Gastroesophageal sphincter (tissue), 4 donors: Measurements from ENCODE around the gene EPHA2. TPM values are rescaled to one million over a fixed set of nuclear protein-coding genes. Genes with fewer than 3 reads are reported as not detected.

ENCODE experiments used
- ATAC-seq: fragments of 150-250 bp; one replicate; pipeline ENCODE4 v1.9.1; 2016; ENCODE audit warnings: mild to moderate bottlenecking, moderate library complexity
- H3K27ac ChIP-seq, 4 donors: fragments of 200-600 bp; sonication (generic) in 3 of 4; 1 replicate in 3 of 4; 2 replicates in 1 of 4; pipeline ENCODE4 v1.5.1; 2016 to 2019
- H3K27me3 ChIP-seq: fragments of 200-600 bp; sonication (generic); one replicate; pipeline ENCODE4 v1.5.1; 2019
- H3K36me3 ChIP-seq, 2 donors: fragments of 200-600 bp; sonication (generic); one replicate each; pipeline ENCODE4 v1.5.1; 2019; ENCODE audit warnings: control low read depth in 1 of 2
- H3K4me1 ChIP-seq, 3 donors: fragments of 200-600 bp; sonication (generic); 1 replicate in 2 of 3; 2 replicates in 1 of 3; pipeline ENCODE4 v1.5.1; 2016 to 2019; ENCODE audit warnings: control low read depth in 2 of 3
- H3K4me3 ChIP-seq, 2 donors: fragments of 200-600 bp; sonication (generic); one replicate each; pipeline ENCODE4 v1.5.1; 2019; ENCODE audit warnings: mild to moderate bottlenecking in 1 of 2, moderate library complexity in 1 of 2
- H3K9me3 ChIP-seq, 3 donors: fragments of 200-600 bp; sonication (generic); one replicate each; pipeline ENCODE4 v1.5.1; 2017 to 2019; ENCODE audit warnings: control low read depth in 2 of 3
- EP300 ChIP-seq: sonication (generic); formaldehyde crosslinking; IDR thresholded peaks from one replicate; pipeline ENCODE4 v1.6.1; 2017; ENCODE audit warnings: antibody characterized with exemption, mild to moderate bottlenecking
- POLR2A ChIP-seq, 2 donors: fragments of 450-650 bp; IDR thresholded peaks; one replicate each; pipeline ENCODE4 v1.6.1; 2017; ENCODE audit warnings: antibody characterized with exemption in 2 of 2, mild to moderate bottlenecking in 2 of 2, moderate library complexity in 1 of 2
- POLR2AphosphoS5 ChIP-seq: sonication (generic); formaldehyde crosslinking; IDR thresholded peaks from one replicate; pipeline ENCODE4 v1.6.1; 2017; ENCODE audit warnings: antibody characterized with exemption
- WGBS, 2 donors: methylation state at CpG; one replicate each; pipeline ENCODE4 v1.1.5; 2018; ENCODE audit warnings: low coverage in 1 of 2; 5-methylcytosine and 5-hydroxymethylcytosine counted together
- total RNA-seq, 4 donors: library from RNA; depleted of rRNA; stranded (reverse); fragments of >200 nt; gene quantifications; one replicate each; pipeline ENCODE4 v1.1.0, GENCODE V29; 2016
- TF ChIP-seq, protein P1 (sequence below), 4 experiments: fragments of 200-600 bp in 2 of 4; fragments of 450-650 bp in 2 of 4; sonication (generic) in 1 of 4; IDR thresholded peaks; one replicate each; pipeline ENCODE4 v1.5.1; 2017 to 2019; ENCODE audit warnings: antibody characterized with exemption in 4 of 4, mild to moderate bottlenecking in 2 of 4, moderate library complexity in 2 of 4

The EPHA2 gene
- total RNA-seq, 4 donors from 2014 or later: 8.9 to 16.1 (median 12.4) TPM

DNA sequence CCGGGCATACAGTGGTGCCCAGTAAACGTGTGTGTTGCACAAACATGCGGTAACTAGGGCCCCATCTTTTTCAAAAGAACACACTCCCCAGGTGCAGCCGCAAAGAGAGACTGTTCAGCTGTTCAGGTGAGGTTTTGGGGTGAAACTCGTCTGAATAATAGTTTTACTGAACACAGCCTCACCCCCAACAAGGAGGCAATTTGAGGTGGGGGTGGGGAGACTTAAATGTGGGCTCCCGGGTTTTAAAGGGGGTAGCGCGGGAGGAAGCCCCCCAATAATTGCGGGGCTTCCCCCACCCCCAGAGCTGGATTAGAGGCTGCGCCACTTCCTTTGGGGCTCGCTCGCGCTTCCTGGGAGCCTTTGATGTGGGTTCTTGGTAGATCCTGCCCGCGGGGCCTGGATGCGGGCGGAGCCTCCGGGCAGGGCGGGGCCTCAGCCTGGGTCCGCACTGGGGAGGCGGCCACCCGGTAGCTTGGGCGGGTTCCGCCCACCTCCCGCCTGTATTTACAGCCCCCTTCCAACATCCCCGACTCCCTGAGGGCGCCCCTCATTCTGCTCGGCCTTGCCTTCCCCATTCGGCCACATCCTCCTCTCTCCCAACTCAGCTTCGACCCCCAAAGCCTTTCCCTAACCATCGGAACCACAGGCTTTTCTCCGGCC lies 6.4 kb upstream of the EPHA2 start:
- ATAC-seq: no peak

DNA sequence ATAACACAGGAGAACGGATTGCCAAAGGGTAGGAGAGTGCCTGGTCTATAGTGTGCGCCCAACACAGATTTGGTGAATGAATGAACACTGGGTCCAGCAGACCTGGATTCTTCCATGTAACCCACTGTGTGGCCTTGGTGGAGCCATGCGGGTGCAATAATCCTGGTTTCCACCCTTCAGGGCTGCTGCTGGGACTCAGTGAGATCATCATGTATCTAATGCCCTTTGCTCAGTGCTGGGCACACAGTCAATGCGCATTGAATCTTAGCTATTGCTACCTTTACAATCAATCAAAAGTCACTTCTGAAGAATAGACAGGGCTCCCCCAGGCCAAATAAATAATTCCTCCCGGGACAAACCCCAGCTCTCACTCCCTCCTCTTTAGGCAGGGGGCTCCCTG lies 5.8 kb upstream of the EPHA2 start:
- no peak for ATAC-seq
- H3K36me3 ChIP-seq: no peaks in the 10 kb centered on the region
- H3K4me1 ChIP-seq: peaks cover 0 to 19% (median 6%) of the 10 kb centered on the region in 3 donors
- H3K9me3 ChIP-seq: no peaks in the 10 kb centered on the region
- H3K27me3 ChIP-seq: no peaks in the 10 kb centered on the region
- H3K4me3 ChIP-seq: no peak overlapping the region
- 90 to 93% methylated on average over 2 to 4 of the region's 5 CpGs for WGBS, 2 donors
- TF ChIP-seq, protein P1, sequence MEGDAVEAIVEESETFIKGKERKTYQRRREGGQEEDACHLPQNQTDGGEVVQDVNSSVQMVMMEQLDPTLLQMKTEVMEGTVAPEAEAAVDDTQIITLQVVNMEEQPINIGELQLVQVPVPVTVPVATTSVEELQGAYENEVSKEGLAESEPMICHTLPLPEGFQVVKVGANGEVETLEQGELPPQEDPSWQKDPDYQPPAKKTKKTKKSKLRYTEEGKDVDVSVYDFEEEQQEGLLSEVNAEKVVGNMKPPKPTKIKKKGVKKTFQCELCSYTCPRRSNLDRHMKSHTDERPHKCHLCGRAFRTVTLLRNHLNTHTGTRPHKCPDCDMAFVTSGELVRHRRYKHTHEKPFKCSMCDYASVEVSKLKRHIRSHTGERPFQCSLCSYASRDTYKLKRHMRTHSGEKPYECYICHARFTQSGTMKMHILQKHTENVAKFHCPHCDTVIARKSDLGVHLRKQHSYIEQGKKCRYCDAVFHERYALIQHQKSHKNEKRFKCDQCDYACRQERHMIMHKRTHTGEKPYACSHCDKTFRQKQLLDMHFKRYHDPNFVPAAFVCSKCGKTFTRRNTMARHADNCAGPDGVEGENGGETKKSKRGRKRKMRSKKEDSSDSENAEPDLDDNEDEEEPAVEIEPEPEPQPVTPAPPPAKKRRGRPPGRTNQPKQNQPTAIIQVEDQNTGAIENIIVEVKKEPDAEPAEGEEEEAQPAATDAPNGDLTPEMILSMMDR (IDR thresholded peaks at IDR 0.05): no peak
- TF ChIP-seq POLR2A (IDR thresholded peaks at IDR 0.05) (no peak), POLR2AphosphoS5 (no peak), EP300 (no peak)
- no peak overlapping the region for H3K27ac ChIP-seq

More for the DNA sequence above, 6.4 kb upstream of the EPHA2 start:
- WGBS, 2 donors: 58 to 77% methylated on average over 7 to 18 of the region's 32 CpGs
- no peaks in the 10 kb centered on the region for H3K27me3 ChIP-seq
- peaks cover 0 to 21% (median 6%) of the 10 kb centered on the region in 3 donors for H3K4me1 ChIP-seq
- TF ChIP-seq, protein P1 (IDR thresholded peaks at IDR 0.05): no peak
- no peak for TF ChIP-seq POLR2A (IDR thresholded peaks at IDR 0.05)
- no peak for TF ChIP-seq EP300
- TF ChIP-seq POLR2AphosphoS5: no peak
- no peaks in the 10 kb centered on the region for H3K9me3 ChIP-seq
- no peak overlapping the region for H3K27ac ChIP-seq
- H3K4me3 ChIP-seq: no peak overlapping the region
- H3K36me3 ChIP-seq: no peaks in the 10 kb centered on the region

DNA sequence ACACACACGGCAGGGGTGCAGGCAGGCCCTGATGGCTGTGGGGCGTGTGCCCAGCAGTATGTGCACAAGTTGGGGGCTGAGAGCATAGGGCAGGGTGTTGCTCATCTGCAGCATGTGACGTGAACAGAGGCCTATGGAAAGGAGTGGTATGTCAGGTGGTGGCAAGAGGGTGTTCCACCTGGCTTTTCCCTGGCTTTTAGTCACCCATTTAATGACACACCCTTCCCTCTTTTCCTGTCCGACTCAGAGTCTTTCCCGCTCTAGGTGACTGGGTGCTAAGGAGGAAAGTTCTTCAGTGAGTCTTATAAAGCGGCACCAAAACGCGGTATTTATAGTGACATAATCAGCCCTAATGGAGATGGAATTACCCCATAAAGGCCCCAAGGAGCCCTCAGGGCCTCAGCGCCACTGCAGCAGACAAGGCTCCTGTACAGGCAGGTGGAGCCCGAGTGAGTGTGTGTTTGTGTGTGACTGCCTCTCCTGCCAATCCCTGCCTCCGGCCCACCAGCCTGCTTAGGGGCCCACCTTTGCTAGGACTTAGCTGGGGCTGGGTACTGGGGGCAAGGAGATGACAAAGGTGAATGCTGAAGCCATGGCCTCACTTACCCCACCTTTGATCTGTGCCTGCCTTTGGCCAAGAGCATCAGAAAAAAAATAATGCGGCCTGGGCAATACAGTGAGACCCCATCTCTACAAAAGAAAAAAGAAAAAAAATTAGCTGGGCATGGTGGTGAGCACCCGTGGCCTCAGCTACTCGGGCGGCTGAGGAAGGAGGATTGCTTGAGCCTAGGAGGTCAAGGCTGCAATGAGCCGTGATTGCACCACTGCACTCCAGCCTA lies 3.3 kb upstream of the EPHA2 start:
- H3K4me1 ChIP-seq: peaks cover 0 to 28% (median 4%) of the 10 kb centered on the region in 3 donors
- no peak for TF ChIP-seq POLR2AphosphoS5
- TF ChIP-seq EP300: no peak
- TF ChIP-seq, protein P1 (IDR thresholded peaks at IDR 0.05): no peak
- no peak for TF ChIP-seq POLR2A (IDR thresholded peaks at IDR 0.05)
- 82 to 96% methylated on average over 4 to 13 of the region's 16 CpGs for WGBS, 2 donors
- no peak for ATAC-seq
- H3K27me3 ChIP-seq: no peaks in the 10 kb centered on the region
- H3K36me3 ChIP-seq: no peaks in the 10 kb centered on the region
- no peaks in the 10 kb centered on the region for H3K9me3 ChIP-seq
- no peak overlapping the region for H3K4me3 ChIP-seq
- no peak overlapping the region for H3K27ac ChIP-seq

DNA sequence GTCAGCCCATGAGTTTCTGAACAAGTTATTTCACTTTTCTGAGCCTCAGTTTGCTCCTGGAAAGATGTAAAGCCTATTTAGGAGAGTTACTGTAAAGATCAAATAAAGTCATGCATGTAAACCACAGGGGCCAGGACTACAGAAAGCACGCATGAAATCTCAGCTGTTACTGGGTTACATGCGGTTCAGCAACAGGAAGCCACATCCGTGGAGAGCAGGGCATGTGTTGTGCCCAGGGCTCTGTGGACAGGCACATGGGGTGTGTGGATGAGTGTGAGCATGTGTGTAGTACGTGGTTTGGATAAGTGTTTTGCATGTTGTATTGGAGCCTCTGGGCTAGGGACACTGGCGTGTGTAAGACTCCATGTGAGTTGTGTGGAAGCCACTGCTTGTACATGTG lies 2.2 kb upstream of the EPHA2 start:
- H3K9me3 ChIP-seq: no peaks in the 10 kb centered on the region
- 66 to 100% methylated on average over 1 to 4 of the region's 5 CpGs for WGBS, 2 donors
- no peak for TF ChIP-seq EP300
- TF ChIP-seq POLR2A (IDR thresholded peaks at IDR 0.05): no peak
- TF ChIP-seq POLR2AphosphoS5: no peak
- TF ChIP-seq, protein P1 (IDR thresholded peaks at IDR 0.05): no peak
- H3K4me3 ChIP-seq: no peak overlapping the region
- no peaks in the 10 kb centered on the region for H3K36me3 ChIP-seq
- H3K27me3 ChIP-seq: no peaks in the 10 kb centered on the region
- H3K4me1 ChIP-seq: peaks cover 0 to 36% (median 8%) of the 10 kb centered on the region in 3 donors
- no peak for ATAC-seq
- no peak overlapping the region for H3K27ac ChIP-seq
